Measurements from ENCODE around the gene CFL2.
"Not testable (repeated sequence)": the region's sequence is repeated elsewhere in the genome, so short reads cannot be mapped to it uniquely, and the experiment has no call there.

The CFL2 gene

DNA sequence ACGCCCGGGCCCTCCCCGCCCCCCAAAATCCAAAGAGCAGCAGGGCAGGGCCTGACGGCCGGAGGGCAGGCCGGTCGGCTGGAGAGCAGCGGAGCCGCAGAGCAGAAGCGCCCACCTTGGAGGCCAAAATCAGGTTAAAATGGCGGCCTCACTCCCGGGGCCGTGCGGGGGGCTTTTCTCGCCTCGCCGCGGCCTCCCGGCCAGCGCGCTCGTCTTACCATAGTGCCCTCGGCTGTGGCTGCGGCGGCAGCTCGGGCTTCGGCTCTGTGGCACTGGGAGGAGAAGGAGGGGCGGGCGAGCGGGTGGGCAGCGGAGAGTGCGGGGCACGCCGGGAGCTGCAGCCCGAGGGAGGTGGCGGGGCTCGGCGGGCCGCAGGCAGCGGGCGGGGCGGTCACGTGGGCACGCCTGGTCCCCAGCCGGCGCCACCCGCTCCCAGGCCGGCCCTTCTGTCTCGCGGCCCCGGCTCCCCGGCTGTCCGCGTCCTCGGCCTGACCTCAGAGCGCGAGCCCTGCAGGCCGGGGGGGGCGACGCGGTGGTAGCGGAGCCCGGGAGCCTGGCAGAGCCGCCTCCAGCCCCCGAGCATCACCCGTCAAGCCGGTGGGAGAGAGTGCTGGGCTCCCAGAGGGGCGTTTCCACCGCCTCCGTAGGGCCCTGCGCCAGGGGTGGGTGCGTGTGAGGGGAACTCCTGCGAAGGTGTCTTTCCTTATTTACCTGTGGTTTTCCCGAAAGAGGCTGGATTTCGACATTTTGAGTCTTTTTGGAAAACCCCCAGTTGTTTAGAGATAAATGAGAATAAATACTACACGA is at the start of gene CFL2:
Gene CFL2 (minus strand): TSS at position 274 of the 807 bp plus-strand sequence. CDS start 53 bp downstream, at position 221.
- DNase-seq (ENCODE audit: low spot score), result peak; percentile 81

DNA sequence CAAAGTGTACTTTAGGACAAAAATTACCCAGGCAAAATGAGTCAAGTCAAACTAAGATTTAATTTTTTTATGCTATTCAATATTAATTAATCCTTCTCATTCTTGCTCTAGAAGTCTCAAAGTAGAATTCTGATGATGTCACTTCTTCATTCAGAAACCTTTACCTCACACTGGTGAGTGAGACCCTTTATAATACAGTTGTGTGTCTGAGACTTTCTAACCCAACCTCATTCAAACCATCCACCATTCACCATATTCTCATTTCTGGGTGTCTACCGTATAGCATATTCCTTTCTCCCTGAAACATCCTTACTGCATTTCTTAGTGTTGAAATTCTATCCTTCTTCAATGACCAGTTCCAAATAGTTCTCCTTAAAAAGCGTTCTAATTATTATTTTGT is 40.8 kb upstream of the CFL2 start:
- no peak for DNase-seq (ENCODE audit: low spot score)

DNA sequence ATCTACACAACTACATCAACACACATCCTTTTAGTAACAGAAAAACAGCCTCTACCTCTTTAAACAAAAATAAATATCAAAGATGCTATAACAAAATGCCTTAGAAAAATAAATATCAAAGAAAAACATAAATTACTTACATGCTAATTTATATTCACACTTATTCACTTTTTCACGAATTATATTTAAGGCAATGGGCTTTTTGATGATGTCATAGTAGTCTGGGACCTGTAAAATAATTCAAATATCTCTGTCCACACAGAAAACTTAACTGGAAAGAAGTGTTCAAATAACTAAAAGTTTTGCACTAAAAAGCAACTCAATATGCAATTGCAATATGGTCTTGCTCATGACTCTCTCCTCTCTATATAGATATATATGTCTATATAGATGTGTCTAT is 40.3 kb upstream of the CFL2 start:
- no peak for DNase-seq (ENCODE audit: low spot score)

DNA sequence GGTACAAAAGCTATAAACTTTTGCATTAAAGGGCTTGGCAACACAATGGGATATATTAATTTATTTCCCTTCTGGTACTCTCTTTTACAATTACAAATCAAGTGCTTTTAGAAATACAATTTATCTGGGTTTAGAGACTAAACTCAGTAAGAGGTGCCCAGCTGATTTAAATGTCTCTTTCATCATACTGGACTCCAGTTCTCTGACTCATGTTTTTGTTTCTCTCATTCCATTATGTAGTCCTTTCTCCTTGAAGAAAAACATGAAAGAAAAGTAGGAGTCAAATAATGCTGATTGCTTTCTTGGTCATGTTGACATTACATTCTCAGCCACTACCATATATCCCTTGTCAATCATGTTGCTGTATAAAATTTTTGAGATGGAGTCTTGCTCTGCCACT is 36.3 kb upstream of the CFL2 start:
- DNase-seq (ENCODE audit: low spot score), result no peak

DNA sequence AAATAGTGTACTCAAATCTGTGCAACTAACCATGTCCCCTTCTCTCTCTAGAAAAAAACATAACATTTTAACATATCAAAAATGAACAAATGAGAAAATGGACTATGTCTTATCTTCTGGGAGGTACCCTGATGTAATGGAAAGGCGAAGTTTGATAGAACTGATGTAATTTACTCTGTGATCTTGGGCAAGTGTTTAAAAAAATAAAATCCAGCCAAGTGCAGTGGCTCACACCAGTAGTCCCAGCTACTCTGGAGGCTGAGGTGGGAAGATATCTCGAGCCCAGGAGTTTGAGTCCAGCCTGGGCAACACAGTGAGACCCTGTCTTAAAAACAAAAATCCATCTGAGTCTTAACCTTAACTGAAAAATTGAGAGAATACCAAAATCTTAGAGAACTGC is 35.8 kb upstream of the CFL2 start:
- no peak for DNase-seq (ENCODE audit: low spot score)

DNA sequence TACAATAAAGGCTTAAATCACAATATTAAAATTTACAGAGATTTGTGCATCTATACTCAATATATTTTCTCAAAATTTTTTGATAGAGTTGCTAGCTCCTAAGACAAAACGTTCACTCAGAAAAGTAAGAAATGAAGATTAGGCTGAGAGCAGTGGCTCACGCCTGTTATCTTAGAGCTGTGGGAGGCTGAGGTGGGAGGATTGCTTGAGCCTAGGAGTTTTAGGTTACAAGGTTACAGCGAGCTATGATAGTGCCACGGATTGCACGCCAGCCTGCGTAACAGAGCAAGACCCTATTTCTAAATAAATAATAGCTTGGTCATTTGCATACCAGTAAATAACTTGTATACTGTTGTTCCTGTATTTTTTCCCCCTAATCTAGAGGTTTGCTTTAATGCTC is 35.0 kb upstream of the CFL2 start:
- no peak for DNase-seq (ENCODE audit: low spot score)

DNA sequence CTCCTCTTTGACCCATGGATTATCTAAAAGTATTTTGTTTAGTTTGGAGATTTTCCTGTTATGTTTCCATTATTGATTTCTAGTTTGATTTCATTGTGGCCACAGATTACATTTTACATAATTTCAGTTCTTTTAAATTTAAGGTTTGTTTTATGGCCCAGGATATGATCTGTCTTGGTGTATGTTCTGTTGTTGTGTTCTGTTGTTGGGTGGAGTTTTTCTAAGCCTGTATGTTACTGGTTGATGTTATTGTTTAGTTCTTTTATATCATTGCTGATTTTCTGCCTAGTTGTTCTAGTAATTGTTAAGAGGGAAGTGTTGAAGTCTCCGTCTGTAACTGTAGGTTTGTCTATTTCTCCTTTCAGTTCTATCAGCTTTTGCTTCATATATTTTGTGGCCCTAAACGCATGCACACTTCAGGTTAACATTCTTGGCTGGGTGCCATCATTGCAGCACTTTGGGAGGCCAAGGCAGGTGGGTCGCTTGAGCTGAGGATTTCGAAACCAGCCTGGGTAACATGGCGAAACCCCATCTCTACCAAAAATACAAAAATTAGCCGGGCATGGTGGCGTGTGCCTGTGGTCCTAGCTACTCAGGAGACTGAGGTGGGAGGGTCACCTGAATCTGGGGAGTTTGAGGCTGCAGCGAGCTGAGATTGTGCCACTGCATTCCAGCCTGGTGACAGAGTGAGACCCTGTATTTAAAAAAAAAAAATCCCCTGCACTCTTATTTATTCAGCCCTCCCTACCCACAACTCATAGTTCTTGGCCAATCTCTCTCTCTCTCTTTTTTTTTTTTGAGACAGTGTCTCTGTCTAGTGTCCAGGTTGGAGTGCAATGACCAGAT is 28.1 kb upstream of the CFL2 start:
- DNase-seq (ENCODE audit: low spot score), result no peak

DNA sequence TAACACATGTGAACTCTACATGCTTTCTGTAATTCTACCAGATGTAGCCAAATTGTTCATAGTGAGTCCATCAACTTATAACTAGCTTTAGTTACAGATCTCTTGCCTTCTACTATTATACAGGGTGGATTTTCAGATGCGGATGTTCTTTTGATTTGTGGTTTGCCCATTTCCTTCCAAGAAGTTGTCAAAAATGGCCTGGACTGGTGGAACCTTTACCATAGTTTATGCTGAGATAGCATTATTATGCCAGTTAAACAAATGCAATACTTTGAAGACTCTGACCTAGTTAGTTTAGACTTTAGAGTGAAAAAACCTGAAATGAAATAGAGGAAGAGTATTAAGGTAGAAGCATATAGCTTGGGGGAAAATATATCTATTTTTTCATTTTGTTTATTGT is 27.4 kb upstream of the CFL2 start:
- DNase-seq (ENCODE audit: low spot score), result no peak

DNA sequence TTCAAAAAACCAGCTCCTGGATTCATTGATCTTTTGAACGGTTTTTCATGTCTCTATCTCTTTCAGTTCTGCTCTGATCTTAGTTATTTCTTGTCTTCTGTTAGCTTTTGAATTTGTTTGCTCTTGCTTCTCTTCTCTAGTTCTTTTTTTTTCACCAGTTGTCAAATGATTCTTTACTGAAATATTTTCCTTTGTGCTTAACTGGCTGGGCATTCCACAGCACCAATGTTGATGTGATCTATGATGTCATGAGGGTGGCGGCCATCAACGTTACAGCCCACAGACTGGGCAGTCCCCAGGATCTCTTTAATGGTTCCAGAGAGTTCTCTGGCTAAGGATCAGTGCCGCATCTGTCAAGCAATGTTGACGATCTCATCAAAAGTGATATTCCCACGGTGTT is 25.7 kb upstream of the CFL2 start:
- not testable (repeated sequence) for DNase-seq (ENCODE audit: low spot score)

DNA sequence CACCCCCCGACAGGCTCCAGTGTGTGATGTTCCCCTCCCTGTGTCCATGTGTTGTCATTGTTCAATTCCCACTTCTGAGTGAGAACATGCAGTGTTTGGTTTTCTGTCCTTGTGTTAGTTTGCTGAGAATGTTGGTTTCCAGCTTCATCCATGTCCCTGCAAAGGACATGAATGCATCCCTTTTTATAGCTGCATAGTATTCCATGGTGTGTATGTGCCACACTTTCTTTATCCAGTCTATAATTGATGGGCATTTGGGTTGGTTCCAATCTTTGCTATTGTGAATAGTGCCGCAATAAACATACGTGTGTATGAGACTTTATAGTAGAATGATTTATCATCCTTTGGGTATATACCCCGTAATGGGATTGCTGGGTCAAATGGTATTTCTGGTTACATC is 22.7 kb upstream of the CFL2 start:
- DNase-seq (ENCODE audit: low spot score), result not testable (repeated sequence)

DNA sequence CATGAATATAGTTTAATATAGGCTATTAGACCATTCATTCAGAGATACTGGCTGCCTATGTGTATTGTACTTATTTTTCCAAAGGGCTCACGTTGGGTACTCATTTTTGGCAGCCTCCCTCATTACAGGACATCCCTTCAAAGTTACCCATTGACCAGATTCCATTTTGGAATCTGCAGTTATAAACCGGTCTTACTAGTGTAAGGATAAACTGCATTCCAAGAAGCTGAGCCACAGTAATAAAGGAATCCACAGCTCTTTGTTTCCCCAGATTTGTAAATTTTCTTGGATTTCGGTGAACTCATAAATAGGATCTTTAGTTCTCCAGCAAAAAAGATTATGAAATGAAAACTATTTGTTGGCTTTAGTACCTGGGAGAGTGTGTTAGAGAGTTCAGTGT is 18.9 kb upstream of the CFL2 start:
- peak; percentile 56 for DNase-seq (ENCODE audit: low spot score)

DNA sequence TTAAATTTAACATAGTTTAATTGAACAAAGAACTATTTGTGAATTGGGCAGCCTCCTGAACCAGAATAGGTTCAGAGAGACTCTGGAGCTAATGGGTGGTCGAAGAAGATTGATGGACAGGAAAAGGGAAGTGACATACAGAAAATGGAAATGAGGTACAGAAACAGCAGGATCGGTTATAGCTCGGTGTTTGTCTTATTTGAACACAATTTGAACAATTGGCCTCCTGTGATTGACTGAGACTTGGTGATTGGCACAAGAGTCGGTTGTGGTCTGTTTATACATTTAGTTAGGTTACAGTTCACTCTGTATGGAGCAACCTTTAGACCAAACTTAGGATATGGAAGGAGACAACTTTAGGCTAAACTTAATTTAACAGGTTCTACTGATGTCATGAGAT is 18.4 kb upstream of the CFL2 start:
- no peak for DNase-seq (ENCODE audit: low spot score)

DNA sequence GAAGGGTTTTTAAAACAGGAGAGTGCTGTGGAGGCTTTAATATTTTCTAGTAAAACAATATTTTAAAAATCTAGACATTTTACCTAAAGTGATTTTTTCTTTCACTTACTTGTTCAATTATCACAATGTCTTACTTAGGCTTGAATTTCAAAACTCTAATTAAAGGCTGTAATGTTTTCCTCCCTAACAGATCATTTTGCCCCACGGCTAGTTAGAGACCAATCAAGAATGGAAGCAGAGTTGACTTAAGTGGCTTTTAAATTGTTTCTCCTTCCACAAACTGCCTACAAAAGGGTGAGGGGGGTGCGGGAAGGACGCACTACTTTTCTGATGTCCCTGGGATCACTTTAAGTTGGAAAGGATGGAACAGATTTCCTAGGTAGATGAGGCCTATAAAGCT is 9.5 kb upstream of the CFL2 start:
- DNase-seq (ENCODE audit: low spot score), result no peak

DNA sequence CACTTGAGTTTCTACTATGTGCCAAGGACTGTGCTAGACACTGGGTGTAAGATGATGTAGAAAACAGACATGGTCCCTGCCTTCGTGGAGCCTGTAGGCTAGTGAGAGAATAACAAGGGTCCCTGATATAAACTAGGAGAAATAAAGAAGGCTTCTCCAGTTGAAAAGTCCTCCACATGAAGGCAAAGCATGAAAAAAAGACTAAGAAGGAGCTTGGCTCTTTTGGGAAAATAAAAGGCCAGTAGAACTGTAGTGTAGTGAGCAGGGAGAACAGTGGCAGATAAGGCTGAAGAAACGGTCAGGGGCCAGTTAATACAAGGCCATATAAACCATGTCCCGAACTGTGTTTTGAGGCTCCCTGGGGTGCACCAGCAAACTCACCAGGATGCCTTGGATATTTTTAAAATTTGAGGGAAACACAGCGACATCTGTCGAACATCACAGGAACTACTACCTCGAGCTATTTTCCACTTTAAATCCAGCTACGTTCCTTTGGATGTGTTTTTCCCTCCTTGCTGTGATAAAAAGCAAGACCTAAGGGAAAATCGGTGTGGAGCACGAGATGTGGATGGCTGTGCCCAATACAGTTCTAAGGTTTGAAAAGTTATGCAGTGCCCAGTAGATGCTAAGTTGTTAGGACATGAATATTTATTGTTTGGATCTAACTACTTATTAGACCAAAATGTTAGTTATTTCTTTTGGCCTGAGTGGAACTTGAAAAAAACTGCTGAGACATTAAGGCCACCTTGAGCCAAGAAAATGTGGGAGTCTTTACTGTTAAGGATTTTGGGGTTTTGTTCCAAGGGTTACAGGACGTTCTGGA is 8.5 kb upstream of the CFL2 start:
- DNase-seq (ENCODE audit: low spot score), result peak; percentile 53

DNA sequence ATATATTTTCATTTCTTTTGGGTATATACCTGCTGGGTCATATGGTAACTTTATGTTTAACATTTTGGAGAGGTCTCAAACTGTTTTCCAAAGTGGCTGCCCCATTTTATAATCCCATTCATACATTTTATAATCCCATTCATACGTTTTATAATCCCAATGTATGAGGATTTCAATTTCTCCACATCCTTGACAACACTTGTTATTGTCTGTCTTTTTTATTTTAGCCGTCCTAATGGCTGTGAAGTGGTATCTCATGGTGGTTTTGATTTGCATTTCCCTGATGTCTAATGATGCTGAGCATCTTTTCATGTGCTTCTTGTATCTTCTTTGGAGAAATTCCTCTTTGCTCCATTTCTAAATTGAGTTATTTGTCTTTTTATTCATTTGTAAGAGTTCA is 6.7 kb upstream of the CFL2 start:
- DNase-seq (ENCODE audit: low spot score), result no peak

DNA sequence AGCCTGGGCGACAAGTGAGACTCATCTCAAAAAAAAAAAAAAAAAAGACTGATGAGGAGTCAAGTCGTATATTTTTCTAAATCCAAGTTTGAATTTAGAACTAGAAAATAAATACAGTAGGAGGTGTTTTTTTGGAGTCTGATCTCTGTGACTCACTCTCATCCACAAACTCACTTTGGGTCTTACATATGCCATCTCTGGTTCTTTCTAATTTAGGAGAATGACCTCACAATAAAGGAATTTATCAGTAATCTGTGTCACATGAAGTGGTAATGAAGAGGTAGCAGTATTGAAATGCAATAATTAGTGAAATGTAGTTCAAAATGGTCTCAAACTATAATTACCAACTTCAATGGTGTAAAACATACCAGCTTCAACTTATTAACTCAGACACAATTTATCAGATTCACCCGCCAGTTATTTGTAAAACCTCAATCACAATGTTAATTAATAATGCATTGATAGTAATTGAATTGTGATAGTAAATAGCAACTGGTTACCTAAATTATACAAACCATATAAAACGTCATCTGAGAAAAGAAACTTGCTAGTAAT is 4.4 kb upstream of the CFL2 start:
- DNase-seq (ENCODE audit: low spot score), result no peak

DNA sequence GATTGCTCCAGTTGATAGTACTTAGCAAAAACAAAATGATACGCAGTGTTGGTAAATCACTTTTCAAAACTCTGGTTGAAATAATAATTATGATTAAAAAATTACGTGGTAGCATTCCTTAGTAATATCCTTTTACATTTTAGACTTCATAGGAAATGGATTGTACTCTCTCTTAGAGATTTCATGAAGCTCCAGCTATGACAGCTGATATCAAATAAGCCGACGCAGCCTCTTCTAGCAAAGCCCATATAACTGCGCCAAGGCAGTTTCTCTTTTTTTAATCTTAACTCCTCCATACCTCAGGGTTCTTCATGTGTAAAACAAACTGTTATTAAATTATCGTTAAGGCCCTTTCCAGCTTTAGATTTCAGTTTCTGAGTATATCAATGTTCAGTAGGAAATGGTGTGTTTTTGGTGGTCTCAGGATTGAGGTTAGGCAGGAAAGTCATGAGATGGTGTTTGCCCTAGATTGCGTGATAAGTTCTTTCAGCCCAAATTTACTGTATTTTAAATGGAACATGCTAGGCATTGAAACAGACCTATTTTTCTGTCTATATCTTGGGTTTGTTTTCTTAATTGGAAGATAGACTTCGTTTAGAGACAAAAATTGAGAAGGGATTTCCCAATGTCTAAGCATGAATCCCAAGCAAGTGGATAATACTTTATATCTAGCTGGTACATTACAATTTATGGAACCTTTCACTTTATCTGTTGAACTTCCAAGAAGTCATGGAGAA is 902 bp upstream of the CFL2 start:
- DNase-seq (ENCODE audit: low spot score), result no peak

DNA sequence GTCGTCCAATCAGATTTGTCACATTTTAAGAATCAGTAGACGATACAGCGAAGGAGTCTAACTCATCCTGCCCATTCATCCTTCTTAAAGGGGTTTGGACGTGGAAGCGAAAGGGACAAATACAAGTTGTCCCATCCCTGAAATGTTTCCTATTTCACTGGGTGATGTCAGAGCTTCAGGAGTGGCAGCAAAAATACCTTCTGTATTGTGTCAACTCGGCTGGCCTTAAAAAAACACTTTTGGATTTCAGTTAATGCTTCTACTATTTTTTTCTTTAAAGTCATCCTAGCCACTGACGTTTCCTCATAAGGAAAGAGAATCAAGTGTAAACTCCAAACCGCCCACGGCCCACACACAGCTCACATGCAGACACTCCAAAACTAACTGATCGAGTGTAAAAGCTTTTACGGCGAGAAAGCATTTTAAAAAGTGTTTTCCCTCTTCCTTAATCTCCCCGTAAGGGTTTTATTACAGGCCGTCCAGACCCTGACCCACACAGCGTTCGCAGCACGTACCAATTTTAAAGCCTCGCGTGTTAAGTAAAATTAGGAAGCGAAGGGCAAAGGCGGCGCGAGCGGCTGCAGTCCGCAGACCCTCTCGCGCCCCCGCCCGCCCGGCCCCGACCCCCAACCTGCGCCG is 593 bp downstream of the CFL2 start:
- DNase-seq (ENCODE audit: low spot score), result peak; percentile 44

DNA sequence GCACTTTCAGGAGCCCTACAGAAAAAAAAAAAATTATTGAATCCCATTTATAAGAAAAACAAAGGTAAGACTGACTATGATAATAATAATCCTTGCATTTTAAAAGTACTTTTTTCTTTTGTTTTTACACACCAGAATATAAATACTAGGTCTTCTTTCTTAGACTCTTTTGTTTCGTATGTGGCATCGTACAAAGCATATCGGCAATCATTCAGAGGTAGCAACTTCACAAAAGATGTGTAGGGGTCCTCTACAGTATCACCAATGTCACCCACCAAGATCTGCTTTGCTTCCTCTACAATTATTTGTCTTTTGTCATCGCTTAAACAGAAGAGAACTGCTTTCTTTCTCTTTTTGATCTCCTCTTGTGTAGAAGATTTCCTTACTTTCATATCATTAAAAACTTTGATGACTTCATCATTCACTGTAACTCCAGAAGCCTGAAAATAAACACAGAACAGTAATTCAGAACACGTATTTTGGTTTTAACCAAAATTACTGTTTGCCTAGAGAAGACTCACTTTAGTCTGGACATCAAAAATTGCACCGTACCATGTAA is 1.2 kb downstream of the CFL2 start:
- DNase-seq (ENCODE audit: low spot score), result no peak
